GM23338 (cell line): ENCODE data around the gene CD46. TPM values are rescaled to one million over a fixed set of nuclear protein-coding genes. Genes with fewer than 3 reads are reported as not detected.

Experiments
- ATAC-seq: fragments of 200-7000 bp; cut with Tn5 transposase; 3 replicates; pipeline ENCODE4 v1.9.1; 2020
- DNase-seq: peaks from one replicate; pipeline ENCODE4 v3.0.0-alpha.2; 2015; ENCODE audit warnings: low spot score
- H2AFZ ChIP-seq: fragments of 200-600 bp; sonication (generic); 2 replicates; pipeline ENCODE4 v1.8.0; 2016; ENCODE audit warnings: antibody characterized with exemption, mild to moderate bottlenecking, moderate library complexity
- H3F3A ChIP-seq: fragments of 200-600 bp; sonication (generic); replicated peaks from 2 replicates; pipeline ENCODE4 v1.8.0; 2017; ENCODE audit warnings: antibody characterized with exemption, mixed run types, low read depth
- H3K27ac ChIP-seq: fragments of 200-600 bp; sonication (generic); 2 replicates; pipeline ENCODE4 v1.6.1; 2016; ENCODE audit warnings: low read depth
- H3K27me3 ChIP-seq: fragments of 200-600 bp; sonication (generic); 2 replicates; pipeline ENCODE4 v1.8.0; 2016; ENCODE audit warnings: mild to moderate bottlenecking, mixed run types, moderate library complexity; ENCODE audit not compliant: insufficient read depth
- H3K36me3 ChIP-seq: fragments of 200-600 bp; sonication (generic); 2 replicates; pipeline ENCODE4 v1.8.0; 2016; ENCODE audit warnings: mild to moderate bottlenecking; ENCODE audit not compliant: insufficient read depth
- H3K4me1 ChIP-seq: fragments of 200-600 bp; sonication (generic); 2 replicates; pipeline ENCODE4 v1.8.0; 2016; ENCODE audit warnings: mild to moderate bottlenecking, moderate library complexity; ENCODE audit not compliant: insufficient read depth
- H3K4me2 ChIP-seq: fragments of 200-600 bp; sonication (generic); 2 replicates; pipeline ENCODE4 v1.7.1; 2017; ENCODE audit warnings: mixed run types
- H3K4me3 ChIP-seq: fragments of 200-600 bp; sonication (generic); 2 replicates; pipeline ENCODE4 v1.6.1; 2016; ENCODE audit warnings: mixed run types
- H3K79me2 ChIP-seq: fragments of 200-600 bp; sonication (generic); replicated peaks from 2 replicates; pipeline ENCODE4 v1.8.0; 2017; ENCODE audit warnings: mild to moderate bottlenecking; ENCODE audit not compliant: insufficient read depth
- H3K9me2 ChIP-seq: fragments of 200-600 bp; sonication (generic); 2 replicates; pipeline ENCODE4 v1.8.0; 2017; ENCODE audit not compliant: insufficient read depth
- H4K20me1 ChIP-seq: fragments of 200-600 bp; sonication (generic); replicated peaks from 2 replicates; pipeline ENCODE4 v1.8.0; 2017; ENCODE audit warnings: mild to moderate bottlenecking; ENCODE audit not compliant: insufficient read depth
- H3K27ac Mint-ChIP-seq: 2 replicates; pipeline ENCODE4 v1.8.0; 2020; ENCODE audit warnings: inconsistent platforms, mild to moderate bottlenecking, moderate library complexity, mixed read lengths
- H3K27me3 Mint-ChIP-seq: 3 replicates; pipeline ENCODE4 v1.8.0; 2022; ENCODE audit warnings: low read depth, mild to moderate bottlenecking, moderate library complexity, mixed read lengths, inconsistent platforms; ENCODE audit not compliant: insufficient read depth, poor library complexity
- H3K36me3 Mint-ChIP-seq: 3 replicates; pipeline ENCODE4 v1.8.0; 2021; ENCODE audit warnings: low read depth, mild to moderate bottlenecking, inconsistent platforms, moderate library complexity, mixed read lengths
- H3K4me1 Mint-ChIP-seq: 3 replicates; pipeline ENCODE4 v1.8.0; 2020; ENCODE audit warnings: mild to moderate bottlenecking, inconsistent platforms, mixed read lengths
- H3K4me3 Mint-ChIP-seq: 3 replicates; pipeline ENCODE4 v1.8.0; 2021; ENCODE audit warnings: moderate library complexity, mild to moderate bottlenecking, inconsistent platforms, mixed read lengths
- H3K9me3 Mint-ChIP-seq: 3 replicates; pipeline ENCODE4 v1.8.0; 2020; ENCODE audit warnings: moderate library complexity, mild to moderate bottlenecking, inconsistent platforms, mixed read lengths
- CREB1 ChIP-seq: fragments of 250-450 bp; sonication (Bioruptor Pico); IDR thresholded peaks from 2 replicates; pipeline ENCODE4 v1.5.0; 2020; ENCODE audit warnings: low read depth, mild to moderate bottlenecking, moderate library complexity
- CTCF ChIP-seq, 2 experiments: fragments of 200-600 bp in 1 of 2; sonication (generic) in 1 of 2; conservative IDR thresholded peaks; 2 replicates each; pipeline versions ENCODE4 v1.5.1 to v1.6.1; 2016 to 2017; ENCODE audit warnings: antibody characterized with exemption in 2 of 2, low read depth in 2 of 2, mild to moderate bottlenecking in 2 of 2, moderate library complexity in 1 of 2
- ETS1 ChIP-seq: IDR thresholded peaks from 2 replicates; pipeline ENCODE4 v1.6.1; 2016; ENCODE audit warnings: antibody characterized with exemption
- EZH2 ChIP-seq: fragments of 200-600 bp; sonication (generic); IDR thresholded peaks from one replicate; pipeline ENCODE4 v1.8.0; 2017; ENCODE audit warnings: antibody characterized with exemption, mild to moderate bottlenecking, low read depth; ENCODE audit not compliant: unreplicated experiment
- EZH2phosphoT487 ChIP-seq: fragments of 200-600 bp; sonication (generic); IDR thresholded peaks from one replicate; pipeline ENCODE4 v1.8.1; 2018; ENCODE audit warnings: antibody characterized with exemption; ENCODE audit not compliant: unreplicated experiment
- JUNB ChIP-seq: IDR thresholded peaks from one replicate; pipeline ENCODE4 v1.6.1; 2016; ENCODE audit warnings: antibody characterized with exemption; ENCODE audit not compliant: unreplicated experiment
- POLR2AphosphoS5 ChIP-seq: IDR thresholded peaks from 2 replicates; pipeline ENCODE4 v1.6.1; 2016; ENCODE audit warnings: antibody characterized with exemption, low read depth
- REST ChIP-seq: IDR thresholded peaks from one replicate; pipeline ENCODE4 v1.6.1; 2018; ENCODE audit warnings: antibody characterized with exemption; ENCODE audit not compliant: unreplicated experiment
- STAT1 ChIP-seq: IDR thresholded peaks from one replicate; pipeline ENCODE4 v1.6.1; 2016; ENCODE audit warnings: antibody characterized with exemption; ENCODE audit not compliant: unreplicated experiment
- ZNF114 ChIP-seq: fragments of 250-450 bp; sonication (Bioruptor Pico); IDR thresholded peaks from 2 replicates; pipeline ENCODE4 v1.5.0; 2020; ENCODE audit warnings: mild to moderate bottlenecking, moderate library complexity
- ZNF331 ChIP-seq: fragments of 250-450 bp; sonication (Bioruptor Pico); IDR thresholded peaks from 2 replicates; pipeline ENCODE4 v1.5.0; 2020; ENCODE audit warnings: low read depth, mild to moderate bottlenecking, moderate library complexity
- polyA plus RNA-seq: library from polyadenylated mRNA; unstranded; fragments of >200 nt; fragmentation: Nextera tagmentation; extraction: Ambion mirVana; gene quantifications from 2 replicates; pipeline ENCODE4 v1.2.1, GENCODE V29; 2016
- total RNA-seq: library from RNA; depleted of rRNA; stranded (reverse); fragments of >200 nt; shearing (Covaris generic); gene quantifications from 2 replicates; pipeline ENCODE4 v1.2.3, GENCODE V29; 2014

CD46 gene
- total and polyA plus RNA-seq, 2 experiments from 2014 or later, result 199 to 209 TPM

GRCh38 chr1:207753611-207754010 is 1.8 kb downstream of the CD46 start (continued):
- TF ChIP-seq REST (no peak), CREB1 (no peak), ZNF114 (CRISPR knock-in tag) (no peak), ZNF331 (CRISPR knock-in tag) (no peak), POLR2AphosphoS5 (no peak), ETS1 (no peak)

GRCh38 chr1:207754011-207754410 is 2.2 kb downstream of the CD46 start:
- DNase-seq (no peak), ATAC-seq (no peak)
- Histone ChIP-seq H3K36me3 (peaks cover 20% of the 10 kb centered on the region), H3K27ac (no peak overlapping the region), H3K79me2 (peaks cover 84% of the 10 kb centered on the region), H3K4me2 (peak overlapping the region; percentile 83), H4K20me1 (peaks cover 55% of the 10 kb centered on the region), H2AFZ (no peak overlapping the region), H3K4me3 (peak overlapping the region; percentile 95), H3K4me1 (peaks cover 47% of the 10 kb centered on the region), H3K27me3 (no peaks in the 10 kb centered on the region), H3K9me2 (no peaks in the 10 kb centered on the region), H3F3A (no peaks in the 10 kb centered on the region)
- H3K4me3 Mint-ChIP-seq, result peak overlapping the region; percentile 100
- peaks cover 28% of the 10 kb centered on the region for H3K36me3 Mint-ChIP-seq
- peaks cover 6% of the 10 kb centered on the region for H3K27me3 Mint-ChIP-seq
- H3K9me3 Mint-ChIP-seq, result no peaks in the 10 kb centered on the region
- no peak overlapping the region for H3K27ac Mint-ChIP-seq
- H3K4me1 Mint-ChIP-seq, result peaks cover 36% of the 10 kb centered on the region
- TF ChIP-seq EZH2 (no peak), ZNF114 (CRISPR knock-in tag) (no peak), STAT1 (no peak), ETS1 (no peak), CTCF (conservative IDR thresholded peaks at IDR 0.05; ENCODE audit: low read depth in 2 of 2) (no peak), JUNB (no peak), EZH2phosphoT487 (no peak), REST (no peak)
